ENCODE measurements around the gene PCDHGA8.

GRCh38 chr5:141402553-141403243 lies 10.3 kb downstream of the PCDHGA8 start, which contains the start of gene PCDHGA9:
- TF ChIP-seq POLR2A (IDR thresholded peaks at IDR 0.05; ENCODE audit: low read length) (no peak), GATA1 (IDR thresholded peaks at IDR 0.05; ENCODE audit: low read depth, low read length) (no peak)

Data from erythroblast (primary cell).